Ramos (cell line): ENCODE data around the gene CFAP210.
"Not testable (repeated sequence)": the region's sequence is repeated elsewhere in the genome, so short reads cannot be mapped to it uniquely, and the experiment has no call there.

Experiments used
- in situ Hi-C: fragments of 300-500 bp; cut with MboI; formaldehyde crosslinking; loops from one replicate; pipeline ENCODE4 v1.14.3; 2022; ENCODE audit warnings: low sequenced_read_pairs; ENCODE audit not compliant: unreplicated experiment

CFAP210 gene

GRCh38 chr2:169714699-169715098, 20.5 kb upstream of the CFAP210 start:
- in situ Hi-C loops, result no loop called here

- in situ Hi-C loops, result no loop called here
Measured at GRCh38 chr2:169713331-169713730, 19.1 kb upstream of the CFAP210 start.

GRCh38 chr2:169712791-169713227, 18.6 kb upstream of the CFAP210 start:
- in situ Hi-C loops, result no loop called here

- in situ Hi-C loops, result no loop called here
Measured at GRCh38 chr2:169711751-169712509, 17.7 kb upstream of the CFAP210 start.

- in situ Hi-C loops, result no loop called here
Measured at GRCh38 chr2:169709981-169710380, 15.8 kb upstream of the CFAP210 start.

GRCh38 chr2:169709331-169709730, 15.1 kb upstream of the CFAP210 start:
- in situ Hi-C loops, result no loop called here

GRCh38 chr2:169707626-169708025, 13.4 kb upstream of the CFAP210 start:
- in situ Hi-C loops, result no loop called here

- in situ Hi-C loops, result no loop called here
Measured at GRCh38 chr2:169705927-169706326, 11.7 kb upstream of the CFAP210 start.

GRCh38 chr2:169704160-169704708, 10.0 kb upstream of the CFAP210 start:
- in situ Hi-C loops, result no loop called here

- in situ Hi-C loops, result no loop called here
Measured at GRCh38 chr2:169702996-169703395, 8.8 kb upstream of the CFAP210 start.

- in situ Hi-C loops, result not testable (repeated sequence)
Measured at GRCh38 chr2:169699173-169699572, 5.0 kb upstream of the CFAP210 start.

- in situ Hi-C loops, result no loop called here
Measured at GRCh38 chr2:169696381-169696780, 2.2 kb upstream of the CFAP210 start.

- in situ Hi-C loops, result no loop called here
Measured at GRCh38 chr2:169694894-169695260, 672 bp upstream of the CFAP210 start.

GRCh38 chr2:169693360-169693759, 845 bp downstream of the CFAP210 start:
- in situ Hi-C loops, result no loop called here

GRCh38 chr2:169692718-169693117, 1.5 kb downstream of the CFAP210 start:
- in situ Hi-C loops, result no loop called here

- in situ Hi-C loops, result no loop called here
Measured at GRCh38 chr2:169690958-169691357, 3.2 kb downstream of the CFAP210 start.

GRCh38 chr2:169687943-169688342, 6.3 kb downstream of the CFAP210 start:
- in situ Hi-C loops, result not testable (repeated sequence)

GRCh38 chr2:169686825-169687224, 7.4 kb downstream of the CFAP210 start:
- in situ Hi-C loops, result not testable (repeated sequence)

GRCh38 chr2:169684712-169685111, 9.5 kb downstream of the CFAP210 start:
- in situ Hi-C loops, result not testable (repeated sequence)

- in situ Hi-C loops, result no loop called here
Measured at GRCh38 chr2:169684135-169684565, 10.1 kb downstream of the CFAP210 start.

- in situ Hi-C loops, result no loop called here
Measured at GRCh38 chr2:169683425-169684134, 10.6 kb downstream of the CFAP210 start.
